BLaER1 treated with 17β-estradiol and CSF1 and Interleukin-3, amounts not matched to agents 10 nM and 100 nM (cell line): ENCODE measurements around the gene SPDEF.

Source experiments
- H3K27ac ChIP-seq, 11 experiments: shearing (Covaris generic); formaldehyde crosslinking; 2 replicates each; pipeline ENCODE4 v1.8.1; 2022
- H3K27me3 ChIP-seq, 11 experiments: shearing (Covaris generic); formaldehyde crosslinking; 2 replicates each; pipeline ENCODE4 v1.8.1; 2022
- H3K36me3 ChIP-seq, 11 experiments: shearing (Covaris generic); formaldehyde crosslinking; 2 replicates each; pipeline ENCODE4 v1.8.1; 2022
- H3K4me1 ChIP-seq, 10 experiments: shearing (Covaris generic); formaldehyde crosslinking; 2 replicates each; pipeline ENCODE4 v1.8.1; 2022
- H3K4me2 ChIP-seq, 11 experiments: shearing (Covaris generic); formaldehyde crosslinking; 2 replicates each; pipeline ENCODE4 v1.8.1; 2022
- H3K4me3 ChIP-seq, 10 experiments: shearing (Covaris generic); formaldehyde crosslinking; 2 replicates each; pipeline ENCODE4 v1.8.1; 2022
- H3K9ac ChIP-seq, 11 experiments: shearing (Covaris generic); formaldehyde crosslinking; 2 replicates each; pipeline ENCODE4 v1.8.1; 2022
- H3K9me3 ChIP-seq, 11 experiments: shearing (Covaris generic); formaldehyde crosslinking; replicated peaks in 1 of 11; 2 replicates each; pipeline ENCODE4 v1.8.1; 2022
- H4K20me1 ChIP-seq, 11 experiments: shearing (Covaris generic); formaldehyde crosslinking; 2 replicates each; pipeline ENCODE4 v1.8.1; 2022
- Cebpa-rat ChIP-seq, 11 experiments: shearing (Covaris generic); IDR thresholded peaks; 2 replicates each; pipeline ENCODE4 v1.8.1; 2022

Gene SPDEF

GRCh38 chr6:34562350-34562749 lies 6.2 kb upstream of the SPDEF start:
- 0 out of 20 replicates have a peak, but pooled peaks cover 0 to under 1% (median 0%) of the 10 kb centered on the region in 10 experiments for H3K4me1 ChIP-seq
- no peak overlapping the region for H3K4me3 ChIP-seq
- H3K27ac ChIP-seq = no peak overlapping the region
- H3K27me3 ChIP-seq = no peaks in the 10 kb centered on the region
- no peaks in the 10 kb centered on the region for H4K20me1 ChIP-seq
- peaks cover 5 to 14% (median 11%) of the 10 kb centered on the region in 11 experiments; a peak in 19 of 22 replicates for H3K9me3 ChIP-seq
- TF ChIP-seq Cebpa-rat (IDR thresholded peaks at IDR 0.05) = no peak
- no peak overlapping the region for H3K9ac ChIP-seq
- no peak overlapping the region for H3K4me2 ChIP-seq
- no peaks in the 10 kb centered on the region for H3K36me3 ChIP-seq

DNA sequence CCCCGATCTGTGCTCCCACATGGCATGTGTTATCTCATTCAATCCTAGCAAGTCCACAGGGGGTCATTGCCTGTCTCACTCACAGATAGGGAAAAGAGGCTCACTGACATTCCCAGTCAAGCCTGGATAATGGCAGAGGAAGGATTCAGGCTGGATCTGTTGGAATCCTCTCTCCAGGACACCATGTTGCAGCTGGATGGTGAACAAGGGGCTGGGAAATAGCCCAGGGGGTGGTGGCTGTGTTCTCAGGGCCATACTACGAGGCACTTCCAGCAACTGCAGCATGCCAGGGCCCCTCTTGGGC lies 5.0 kb upstream of the SPDEF start:
- H3K9ac ChIP-seq = no peak overlapping the region
- H3K4me3 ChIP-seq = no peak overlapping the region
- H3K4me1 ChIP-seq = peaks cover 0 to 9% (median 0%) of the 10 kb centered on the region in 10 experiments; a peak in 3 of 20 replicates
- peaks cover 5 to 14% (median 11%) of the 10 kb centered on the region in 11 experiments; a peak in 19 of 22 replicates for H3K9me3 ChIP-seq
- no peak overlapping the region for H3K27ac ChIP-seq
- no peaks in the 10 kb centered on the region for H3K27me3 ChIP-seq
- H4K20me1 ChIP-seq = no peaks in the 10 kb centered on the region
- no peak overlapping the region for H3K4me2 ChIP-seq
- TF ChIP-seq Cebpa-rat (IDR thresholded peaks at IDR 0.05) = no peak
- H3K36me3 ChIP-seq = no peaks in the 10 kb centered on the region

- Histone ChIP-seq H3K27ac (no peak overlapping the region), H3K27me3 (no peaks in the 10 kb centered on the region), H3K9ac (no peak overlapping the region), H3K4me1 (peaks cover 0 to 15% (median 4%) of the 10 kb centered on the region in 10 experiments; a peak in 13 of 20 replicates), H3K36me3 (no peaks in the 10 kb centered on the region), H3K4me3 (no peak overlapping the region), H3K4me2 (no peak overlapping the region), H4K20me1 (no peaks in the 10 kb centered on the region), H3K9me3 (peaks cover 5 to 14% (median 11%) of the 10 kb centered on the region in 11 experiments; a peak in 19 of 22 replicates)
- TF ChIP-seq Cebpa-rat (IDR thresholded peaks at IDR 0.05) = no peak
Observed at GRCh38 chr6:34560366-34561226, 4.5 kb upstream of the SPDEF start.

DNA sequence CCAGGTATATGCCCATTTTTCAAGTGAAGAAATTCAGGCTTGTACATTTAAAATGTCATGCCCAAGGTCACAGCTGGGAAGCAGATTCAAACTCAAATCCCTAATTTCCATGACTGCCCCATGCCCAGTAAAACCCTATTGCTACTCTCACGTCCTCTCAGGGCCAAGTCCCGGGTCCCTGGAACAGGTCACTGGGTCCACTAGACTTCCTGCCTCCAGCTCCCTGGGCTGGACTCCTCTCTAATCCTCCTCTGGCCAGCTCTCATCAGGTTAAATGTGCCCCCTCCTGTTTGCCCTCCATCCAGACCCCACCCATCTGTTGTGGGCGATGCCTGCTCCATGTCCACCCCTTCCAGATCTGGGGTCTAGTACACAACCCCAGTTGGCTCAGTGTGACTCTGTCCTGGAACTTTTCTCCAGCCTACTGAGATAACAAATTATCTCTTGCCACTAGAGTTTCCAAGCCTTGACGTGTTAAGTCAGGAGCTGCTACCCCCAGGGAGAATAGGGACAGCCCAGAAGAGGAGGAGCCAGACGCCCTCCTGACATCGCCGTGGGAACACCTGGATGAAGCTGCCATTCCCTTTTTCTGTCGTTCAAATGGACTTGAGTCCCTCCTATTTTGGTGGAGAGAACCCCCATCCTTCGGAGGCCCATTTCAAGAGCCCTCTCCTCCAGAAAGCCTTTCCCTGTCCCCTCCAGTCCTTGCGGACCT lies 3.7 kb upstream of the SPDEF start:
- H3K27me3 ChIP-seq = no peaks in the 10 kb centered on the region
- H3K4me2 ChIP-seq = no peak overlapping the region
- TF ChIP-seq Cebpa-rat (IDR thresholded peaks at IDR 0.05) = no peak
- H3K4me1 ChIP-seq = peaks cover 4 to 23% (median 12%) of the 10 kb centered on the region in 10 experiments; a peak in 19 of 20 replicates
- H3K9ac ChIP-seq = no peak overlapping the region
- H4K20me1 ChIP-seq = no peaks in the 10 kb centered on the region
- H3K36me3 ChIP-seq = no peaks in the 10 kb centered on the region
- H3K4me3 ChIP-seq = no peak overlapping the region
- peaks cover 5 to 14% (median 11%) of the 10 kb centered on the region in 11 experiments; a peak in 19 of 22 replicates for H3K9me3 ChIP-seq
- no peak overlapping the region for H3K27ac ChIP-seq

GRCh38 chr6:34558172-34558714 lies 2.1 kb upstream of the SPDEF start:
- Histone ChIP-seq H3K27me3 (no peaks in the 10 kb centered on the region), H3K9ac (no peak overlapping the region), H4K20me1 (no peaks in the 10 kb centered on the region), H3K9me3 (peaks cover 5 to 14% (median 11%) of the 10 kb centered on the region in 11 experiments; a peak in 19 of 22 replicates), H3K4me2 (no peak overlapping the region), H3K4me1 (peaks cover 18 to 37% (median 26%) of the 10 kb centered on the region in 10 experiments), H3K36me3 (no peaks in the 10 kb centered on the region), H3K4me3 (no peak overlapping the region), H3K27ac (no peak overlapping the region)
- TF ChIP-seq Cebpa-rat (IDR thresholded peaks at IDR 0.05) = no peak

GRCh38 chr6:34557228-34557627 lies 1.1 kb upstream of the SPDEF start:
- H3K27me3 ChIP-seq = no peaks in the 10 kb centered on the region
- H3K9me3 ChIP-seq = peaks cover 5 to 14% (median 11%) of the 10 kb centered on the region in 11 experiments; a peak in 19 of 22 replicates
- no peak for TF ChIP-seq Cebpa-rat (IDR thresholded peaks at IDR 0.05)
- H3K4me3 ChIP-seq = no peak overlapping the region
- no peaks in the 10 kb centered on the region for H3K36me3 ChIP-seq
- H3K27ac ChIP-seq = no peak overlapping the region
- no peak overlapping the region for H3K4me2 ChIP-seq
- H4K20me1 ChIP-seq = no peaks in the 10 kb centered on the region
- peaks cover 18 to 37% (median 26%) of the 10 kb centered on the region in 10 experiments for H3K4me1 ChIP-seq
- no peak overlapping the region for H3K9ac ChIP-seq

DNA sequence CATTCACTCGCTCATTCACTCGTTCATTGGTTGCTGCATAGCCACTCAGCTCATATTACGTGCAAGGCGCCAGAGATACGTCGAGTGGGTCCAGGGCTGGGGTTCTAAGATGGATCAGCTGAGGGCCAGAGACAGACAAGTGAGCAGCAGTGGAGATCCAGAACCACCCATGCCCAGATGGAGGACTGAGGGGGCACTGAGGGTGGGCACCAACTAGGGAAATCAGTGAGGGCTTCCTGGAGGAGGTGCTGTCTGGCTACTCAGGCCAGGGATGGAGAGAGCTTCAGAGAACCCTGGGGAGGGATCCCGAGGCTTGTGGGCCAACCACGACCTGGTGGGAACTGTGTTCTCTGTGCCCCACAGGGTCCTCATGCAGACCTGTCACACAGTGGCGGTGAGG lies 364 bp upstream of the SPDEF start:
- Histone ChIP-seq H3K36me3 (no peaks in the 10 kb centered on the region), H4K20me1 (no peaks in the 10 kb centered on the region), H3K4me3 (no peak overlapping the region), H3K4me2 (0 out of 22 replicates have a peak overlapping the region, but pooled peaks of 1 of the 11 experiments have one; percentile 68), H3K27me3 (no peaks in the 10 kb centered on the region), H3K27ac (no peak overlapping the region), H3K9me3 (peaks cover 5 to 14% (median 11%) of the 10 kb centered on the region in 11 experiments; a peak in 19 of 22 replicates), H3K4me1 (peaks cover 18 to 40% (median 28%) of the 10 kb centered on the region in 10 experiments), H3K9ac (no peak overlapping the region)
- no peak for TF ChIP-seq Cebpa-rat (IDR thresholded peaks at IDR 0.05)

GRCh38 chr6:34555328-34555727 lies 801 bp downstream of the SPDEF start:
- TF ChIP-seq Cebpa-rat (IDR thresholded peaks at IDR 0.05) = no peak
- Histone ChIP-seq H3K36me3 (no peaks in the 10 kb centered on the region), H3K27me3 (no peaks in the 10 kb centered on the region), H3K4me3 (no peak overlapping the region), H3K4me1 (peaks cover 26 to 51% (median 38%) of the 10 kb centered on the region in 10 experiments), H3K27ac (peak overlapping the region in 2 of 11 experiments; percentile 15 to 29; a peak in 2 of 22 replicates), H3K9ac (peak overlapping the region in 3 of 11 experiments; percentile 18 to 44 (median 29); a peak in 5 of 22 replicates), H3K9me3 (peaks cover 5 to 14% (median 11%) of the 10 kb centered on the region in 11 experiments; a peak in 19 of 22 replicates), H3K4me2 (peak overlapping the region in 9 of 11 experiments; percentile 33 to 72 (median 59); a peak in 14 of 22 replicates), H4K20me1 (no peaks in the 10 kb centered on the region)

DNA sequence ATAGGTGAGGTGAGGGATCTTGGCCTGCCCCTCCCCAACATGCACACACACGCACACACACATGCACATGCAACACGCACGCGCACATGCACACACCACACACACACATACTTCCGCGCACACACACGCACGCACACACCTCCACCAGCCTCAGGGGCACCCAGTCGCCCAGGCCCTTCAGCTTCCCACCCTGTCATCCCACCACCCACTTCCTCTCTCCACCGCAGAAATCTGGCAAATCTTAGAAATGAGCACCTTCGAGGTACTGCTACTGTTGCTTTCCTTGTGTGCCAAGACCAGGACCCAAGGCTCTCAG lies 1.2 kb downstream of the SPDEF start:
- no peaks in the 10 kb centered on the region for H4K20me1 ChIP-seq
- peaks cover 26 to 55% (median 39%) of the 10 kb centered on the region in 10 experiments for H3K4me1 ChIP-seq
- peaks cover 5 to 14% (median 11%) of the 10 kb centered on the region in 11 experiments; a peak in 19 of 22 replicates for H3K9me3 ChIP-seq
- peak overlapping the region in 10 of 11 experiments; percentile 33 to 72 (median 59); a peak in 20 of 22 replicates for H3K4me2 ChIP-seq
- H3K27me3 ChIP-seq = no peaks in the 10 kb centered on the region
- H3K4me3 ChIP-seq = no peak overlapping the region
- H3K36me3 ChIP-seq = no peaks in the 10 kb centered on the region
- TF ChIP-seq Cebpa-rat (IDR thresholded peaks at IDR 0.05) = no peak
- H3K9ac ChIP-seq = peak overlapping the region in 2 of 11 experiments; percentile 18 to 44; a peak in 2 of 22 replicates
- H3K27ac ChIP-seq = peak overlapping the region in 2 of 11 experiments; percentile 15 to 29; a peak in 2 of 22 replicates
